Measurements from ENCODE around the gene LRRK2.

DNA sequence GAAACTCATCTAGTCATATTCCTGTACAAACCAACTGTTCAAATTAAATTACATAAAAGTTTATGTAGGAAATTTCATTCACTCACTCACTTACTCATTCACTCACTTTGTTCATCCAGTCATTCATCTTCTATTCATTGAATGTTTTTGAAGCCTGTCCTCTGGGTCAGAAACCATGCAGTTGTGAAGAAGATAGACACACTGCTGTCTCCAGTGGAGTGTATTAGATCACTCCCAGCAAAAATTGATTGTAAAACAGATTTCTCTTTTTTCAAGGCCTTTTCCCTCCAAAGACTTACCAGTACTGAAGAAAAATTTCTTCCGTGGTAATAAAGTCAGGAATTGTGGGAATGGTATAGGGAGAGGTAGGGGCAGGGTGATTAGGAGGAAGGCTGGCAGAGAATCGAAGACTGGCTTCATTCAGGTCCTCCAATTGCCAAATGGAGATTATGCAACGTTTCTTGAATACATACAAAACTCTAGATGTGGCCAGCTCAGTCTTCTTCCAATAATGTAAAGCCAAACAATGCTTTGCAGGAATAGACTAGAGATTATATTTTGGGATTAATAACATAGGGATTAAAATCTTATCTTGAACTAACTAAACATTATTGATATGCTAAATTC lies 9.1 kb downstream of the LRRK2 start:
- TF ChIP-seq, protein P1, sequence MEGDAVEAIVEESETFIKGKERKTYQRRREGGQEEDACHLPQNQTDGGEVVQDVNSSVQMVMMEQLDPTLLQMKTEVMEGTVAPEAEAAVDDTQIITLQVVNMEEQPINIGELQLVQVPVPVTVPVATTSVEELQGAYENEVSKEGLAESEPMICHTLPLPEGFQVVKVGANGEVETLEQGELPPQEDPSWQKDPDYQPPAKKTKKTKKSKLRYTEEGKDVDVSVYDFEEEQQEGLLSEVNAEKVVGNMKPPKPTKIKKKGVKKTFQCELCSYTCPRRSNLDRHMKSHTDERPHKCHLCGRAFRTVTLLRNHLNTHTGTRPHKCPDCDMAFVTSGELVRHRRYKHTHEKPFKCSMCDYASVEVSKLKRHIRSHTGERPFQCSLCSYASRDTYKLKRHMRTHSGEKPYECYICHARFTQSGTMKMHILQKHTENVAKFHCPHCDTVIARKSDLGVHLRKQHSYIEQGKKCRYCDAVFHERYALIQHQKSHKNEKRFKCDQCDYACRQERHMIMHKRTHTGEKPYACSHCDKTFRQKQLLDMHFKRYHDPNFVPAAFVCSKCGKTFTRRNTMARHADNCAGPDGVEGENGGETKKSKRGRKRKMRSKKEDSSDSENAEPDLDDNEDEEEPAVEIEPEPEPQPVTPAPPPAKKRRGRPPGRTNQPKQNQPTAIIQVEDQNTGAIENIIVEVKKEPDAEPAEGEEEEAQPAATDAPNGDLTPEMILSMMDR (IDR thresholded peaks at IDR 0.05) = no peak
- TF ChIP-seq POLR2A (IDR thresholded peaks at IDR 0.05) = no peak
- TF ChIP-seq POLR2AphosphoS5 (IDR thresholded peaks at IDR 0.05; ENCODE audit: insufficient read depth in 1 of 2, low read depth in 1 of 2) = no peak

Data from vagina (tissue), 2 donors.